GM21528 (cell line): ENCODE results near the gene MSRB2.
"Not testable (repeated sequence)": the region's sequence is repeated elsewhere in the genome, so short reads cannot be mapped to it uniquely, and the experiment has no call there.

Source experiments
- ATAC-seq: cut with Tn5 transposase; IDR thresholded peaks from one replicate; pipeline ENCODE4 v1.9.1; 2021; ENCODE audit warnings: mild to moderate bottlenecking, moderate library complexity; ENCODE audit not compliant: unreplicated experiment, low FRiP score

MSRB2 gene

DNA sequence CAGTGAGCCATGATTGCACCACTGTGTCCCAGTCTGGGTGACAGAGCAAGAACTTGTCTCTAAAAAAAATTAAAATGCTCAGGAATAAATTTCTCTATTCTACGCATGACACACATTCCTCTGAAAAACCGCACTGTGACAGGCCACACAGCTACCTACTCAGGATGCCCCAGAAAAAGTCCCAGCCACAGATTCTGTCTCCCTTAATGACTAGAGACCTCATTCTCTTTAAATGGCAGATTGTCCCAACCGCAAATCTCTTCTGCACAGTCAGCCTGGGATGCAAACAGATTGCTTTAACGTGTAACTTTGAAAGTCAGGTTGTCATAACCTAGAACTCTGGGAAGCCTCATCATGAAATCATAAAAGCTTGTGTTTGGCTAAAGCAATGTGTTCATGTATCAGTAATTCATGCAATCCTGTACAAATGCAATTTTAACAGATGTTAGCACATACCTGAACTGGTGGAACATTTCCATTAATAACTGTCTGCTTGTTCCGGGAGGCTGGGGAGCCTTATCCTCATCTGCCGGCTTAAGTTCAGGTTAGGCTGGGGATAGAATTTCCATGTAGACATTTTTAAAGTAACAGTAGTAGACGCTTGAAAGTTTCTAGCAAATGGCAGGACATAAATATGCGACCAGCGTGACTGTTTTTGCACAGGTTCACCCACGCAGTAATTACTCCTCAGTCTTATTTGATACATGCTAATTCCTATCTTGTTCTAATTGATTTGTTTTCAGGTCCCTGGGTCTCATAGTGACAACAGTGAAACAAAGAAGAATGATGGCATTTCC is 26.2 kb upstream of the MSRB2 start:
- ATAC-seq = no peak

- not testable (repeated sequence) for ATAC-seq
Measured at GRCh38 chr10:23070092-23070912, 25.1 kb upstream of the MSRB2 start.

GRCh38 chr10:23070913-23071218 is 24.5 kb upstream of the MSRB2 start:
- ATAC-seq = no peak

DNA sequence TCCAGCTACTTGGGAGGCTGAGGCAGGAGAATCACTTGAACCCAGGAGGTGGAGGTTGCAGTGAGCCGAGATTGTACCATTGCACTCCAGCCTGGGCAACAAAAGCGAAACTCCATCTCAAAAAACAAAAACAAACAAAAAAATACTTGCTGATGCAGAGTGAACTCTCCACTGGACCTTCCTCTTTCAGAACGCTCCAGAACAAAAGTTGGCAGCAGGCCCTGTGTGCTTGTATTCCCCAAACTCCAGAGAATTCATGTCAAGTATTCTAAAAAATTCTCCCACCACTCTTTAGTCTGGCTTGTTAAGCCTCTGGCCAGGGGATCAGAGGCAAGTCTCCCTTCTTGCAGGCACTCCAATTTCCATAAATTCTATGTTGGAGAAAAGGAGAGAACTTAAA is 22.8 kb upstream of the MSRB2 start:
- not testable (repeated sequence) for ATAC-seq

DNA sequence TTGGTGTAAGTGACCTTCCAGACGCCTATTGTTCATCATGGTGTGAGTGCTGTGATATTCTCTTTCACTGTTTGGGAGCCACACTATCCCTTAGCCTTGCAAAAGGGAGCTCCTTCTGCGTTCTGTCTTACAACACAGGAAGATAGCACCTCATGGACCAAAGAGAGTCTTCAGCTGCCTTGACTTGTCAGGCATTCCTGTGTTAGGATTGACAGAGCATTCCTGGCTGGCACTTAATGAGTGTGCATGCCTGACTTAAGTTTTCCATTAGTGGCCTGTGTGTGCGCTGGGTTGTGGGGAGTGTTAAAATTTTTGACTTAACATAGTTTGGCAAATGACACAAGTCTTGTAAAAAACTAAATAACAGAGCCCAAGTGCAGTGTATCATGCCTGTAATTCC is 21.9 kb upstream of the MSRB2 start:
- no peak for ATAC-seq

DNA sequence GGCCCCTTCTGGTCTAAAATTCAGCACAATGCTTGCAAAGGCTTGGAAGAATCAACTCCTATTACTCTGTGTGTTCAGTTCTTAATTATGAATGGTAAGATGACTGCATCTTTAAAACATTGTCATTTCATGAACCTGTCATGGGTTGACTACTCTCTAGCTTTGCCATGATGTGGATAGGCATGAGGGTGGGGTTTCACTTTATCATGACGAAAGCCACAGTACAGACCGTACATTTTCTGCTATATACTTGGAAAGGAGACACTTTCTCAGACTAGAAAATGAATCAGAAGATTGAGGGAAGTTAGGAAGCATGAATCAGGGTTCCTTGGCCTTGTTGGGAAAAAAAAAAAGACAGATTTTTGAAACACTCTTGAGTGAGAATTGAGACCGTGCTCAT is 19.7 kb upstream of the MSRB2 start:
- no peak for ATAC-seq

- ATAC-seq = no peak
Measured at GRCh38 chr10:23078114-23078513, 17.3 kb upstream of the MSRB2 start.

- ATAC-seq = no peak
Measured at GRCh38 chr10:23079700-23080099, 15.7 kb upstream of the MSRB2 start.

GRCh38 chr10:23080262-23080661 is 15.1 kb upstream of the MSRB2 start:
- ATAC-seq = no peak

DNA sequence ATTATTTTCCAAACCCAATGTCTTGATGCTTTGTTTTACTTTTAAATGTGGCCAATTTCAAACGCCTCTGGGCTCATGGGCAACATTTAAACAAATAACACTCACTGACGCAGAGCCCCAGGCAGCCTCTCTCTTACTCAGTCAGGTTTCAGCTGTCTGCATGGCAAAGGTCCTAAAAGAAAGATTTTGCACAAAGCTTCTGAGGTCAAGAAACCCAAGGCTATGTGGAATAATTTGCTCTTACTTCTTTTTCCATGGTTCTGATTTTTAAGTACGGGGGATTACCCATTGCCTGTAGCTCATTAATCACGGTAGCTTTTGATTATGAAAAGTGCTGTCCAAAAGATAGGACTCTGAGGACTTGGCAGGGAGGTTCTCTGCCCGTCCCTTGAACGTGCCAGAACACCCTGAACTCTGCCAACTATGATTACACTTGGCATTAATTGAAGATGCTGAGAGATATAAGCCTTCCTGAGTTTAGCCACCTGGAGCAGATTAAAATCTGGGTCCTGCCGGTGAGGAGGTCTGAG is 14.1 kb upstream of the MSRB2 start:
- ATAC-seq = no peak

- no peak for ATAC-seq
Measured at GRCh38 chr10:23081891-23082290, 13.5 kb upstream of the MSRB2 start.

DNA sequence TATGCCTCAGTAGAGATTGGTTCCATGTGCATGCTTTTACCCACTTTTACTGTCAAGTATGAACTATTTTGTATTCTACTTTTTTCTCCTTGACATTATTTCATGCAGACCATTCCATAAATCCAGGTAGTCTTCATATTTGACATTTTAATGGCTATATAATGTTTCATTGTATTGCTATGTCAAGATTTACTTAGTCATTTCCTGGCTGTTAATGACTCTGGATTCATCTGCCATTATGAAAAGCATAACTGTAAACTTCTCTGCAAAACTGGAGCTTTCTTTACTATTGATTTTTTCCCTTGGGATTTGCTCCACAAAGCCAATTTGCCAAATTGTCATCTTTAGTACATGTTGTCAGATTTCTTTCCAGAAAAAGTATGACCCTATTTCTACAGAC is 6.8 kb upstream of the MSRB2 start:
- ATAC-seq = no peak

DNA sequence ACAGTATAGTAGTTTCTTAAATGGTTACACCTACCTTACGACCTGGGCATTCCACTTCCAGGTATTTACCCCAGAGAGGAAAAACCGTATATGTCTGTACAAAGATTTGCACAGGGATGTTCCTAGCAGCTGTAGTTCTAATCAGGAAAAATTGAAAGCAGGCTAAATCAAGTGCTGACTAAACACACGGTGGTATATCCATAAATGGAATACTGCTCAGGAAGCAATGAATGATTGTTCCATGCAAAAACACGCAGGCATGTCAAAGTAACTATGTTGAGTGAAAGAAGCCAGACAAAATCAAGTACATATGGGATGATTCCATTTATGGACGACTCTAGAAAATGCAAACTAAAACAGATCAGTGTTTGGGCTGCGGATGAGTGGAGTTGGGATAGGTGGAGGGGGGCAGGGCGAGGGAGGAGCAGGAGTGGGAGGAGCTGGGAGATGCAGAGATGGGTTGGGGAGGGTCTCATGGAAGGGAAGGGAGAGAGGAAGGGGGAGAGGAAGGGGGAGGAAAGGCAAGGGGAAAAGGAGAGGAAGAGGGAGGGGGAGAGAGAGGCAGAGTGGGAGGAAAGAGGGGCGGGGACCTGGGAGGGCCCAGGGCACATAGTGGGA is 484 bp upstream of the MSRB2 start:
- no peak for ATAC-seq

- ATAC-seq = peak; percentile 70
Measured at GRCh38 chr10:23095966-23096801, 805 bp downstream of the MSRB2 start.

- no peak for ATAC-seq
Measured at GRCh38 chr10:23096802-23097549, 1.6 kb downstream of the MSRB2 start.

DNA sequence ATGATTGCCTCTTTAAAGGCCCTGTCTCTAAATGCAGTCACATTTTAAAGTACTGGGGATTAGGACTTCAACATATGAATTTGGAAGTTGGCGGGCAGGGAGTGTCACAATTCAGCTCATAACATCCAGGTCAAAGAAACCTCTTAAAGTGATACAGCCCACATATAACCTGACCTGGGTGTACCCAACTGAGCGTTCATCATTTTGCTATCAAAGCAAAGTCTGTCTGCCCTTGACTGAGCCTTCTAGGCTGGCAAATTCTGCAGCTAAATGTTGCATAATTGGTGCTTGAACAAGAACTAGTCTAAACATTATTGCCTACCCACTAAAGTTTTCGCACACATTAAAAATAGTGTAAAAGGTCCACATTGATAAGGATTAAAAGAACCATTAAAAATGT is 3.7 kb downstream of the MSRB2 start:
- no peak for ATAC-seq

DNA sequence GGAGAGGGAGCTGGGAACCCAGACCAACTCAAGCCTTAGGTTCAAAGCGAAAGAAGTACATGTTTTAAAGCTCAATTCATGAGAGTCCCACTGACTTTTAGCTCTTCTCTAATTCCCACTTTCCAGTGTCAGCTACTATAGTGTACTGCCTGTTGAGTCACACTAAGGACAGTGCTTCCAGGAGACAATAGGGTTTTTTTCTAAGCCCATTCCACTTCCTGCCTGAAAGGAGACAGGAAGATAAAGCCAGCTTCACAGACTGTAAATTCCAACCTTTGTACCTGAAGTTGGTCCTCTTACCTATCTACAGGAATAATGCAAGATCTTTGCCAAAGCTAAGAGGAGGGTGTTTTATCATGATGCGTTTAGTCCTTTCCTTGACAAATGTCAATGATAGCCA is 4.4 kb downstream of the MSRB2 start:
- ATAC-seq = no peak

- no peak for ATAC-seq
Measured at GRCh38 chr10:23100331-23101030, 5.1 kb downstream of the MSRB2 start.
